ENCODE data around the gene POP7. TPM values are rescaled to one million over a fixed set of nuclear protein-coding genes. Genes with fewer than 3 reads are reported as not detected.
"Not testable (repeated sequence)": the region's sequence is repeated elsewhere in the genome, so short reads cannot be mapped to it uniquely, and the experiment has no call there.

Gene POP7
- total RNA-seq, 4 donors from 2014 or later: 39.8 to 76.3 (median 63.0) TPM

DNA sequence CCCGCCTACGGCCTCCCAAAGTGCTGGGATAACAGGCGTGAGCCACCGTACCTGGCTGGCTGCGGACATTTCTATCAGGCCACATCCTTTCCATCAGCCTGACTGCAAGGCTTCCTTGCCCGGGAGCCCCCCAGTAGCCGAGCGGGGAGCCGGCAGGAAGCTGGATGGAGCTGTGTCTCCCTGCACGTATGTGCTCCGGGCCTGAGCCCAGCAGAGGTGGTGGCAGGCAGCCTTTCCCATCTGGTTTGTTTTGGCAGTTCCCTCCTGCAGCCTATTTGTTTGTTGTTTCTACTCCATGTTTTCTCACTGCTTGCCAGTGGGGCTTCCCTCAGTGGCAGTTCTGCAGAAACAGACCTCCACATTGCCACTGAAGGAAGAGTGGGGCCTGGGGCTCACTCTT is 5.4 kb downstream of the POP7 start:
- Histone ChIP-seq H3K4me3 (no peak overlapping the region), H3K27ac (no peak overlapping the region), H3K36me3 (peaks cover 0 to 4% of the 10 kb centered on the region in 2 donors), H3K4me1 (peaks cover 8 to 11% of the 10 kb centered on the region in 2 donors), H3K9me3 (no peaks in the 10 kb centered on the region), H3K27me3 (no peaks in the 10 kb centered on the region)
- ATAC-seq (no peak), DNase-seq (no peak)
- in situ Hi-C loops (cut with MboI; ENCODE audit: low sequenced_read_pairs in 4 of 4) (loop anchor here in 2 of 4 donors (25.0 kb wide), 2 partner anchors 151 to 249 kb away; partner anchors contain the start of genes SLC12A9 (in 1 of the 2), SPACDR (in 1 of the 2) and TRIP6 (in 1 of the 2)), intact Hi-C loops (cut with DNase I; ENCODE audit: low total_unique reads) (no loop called here)
- TF ChIP-seq, protein P1, sequence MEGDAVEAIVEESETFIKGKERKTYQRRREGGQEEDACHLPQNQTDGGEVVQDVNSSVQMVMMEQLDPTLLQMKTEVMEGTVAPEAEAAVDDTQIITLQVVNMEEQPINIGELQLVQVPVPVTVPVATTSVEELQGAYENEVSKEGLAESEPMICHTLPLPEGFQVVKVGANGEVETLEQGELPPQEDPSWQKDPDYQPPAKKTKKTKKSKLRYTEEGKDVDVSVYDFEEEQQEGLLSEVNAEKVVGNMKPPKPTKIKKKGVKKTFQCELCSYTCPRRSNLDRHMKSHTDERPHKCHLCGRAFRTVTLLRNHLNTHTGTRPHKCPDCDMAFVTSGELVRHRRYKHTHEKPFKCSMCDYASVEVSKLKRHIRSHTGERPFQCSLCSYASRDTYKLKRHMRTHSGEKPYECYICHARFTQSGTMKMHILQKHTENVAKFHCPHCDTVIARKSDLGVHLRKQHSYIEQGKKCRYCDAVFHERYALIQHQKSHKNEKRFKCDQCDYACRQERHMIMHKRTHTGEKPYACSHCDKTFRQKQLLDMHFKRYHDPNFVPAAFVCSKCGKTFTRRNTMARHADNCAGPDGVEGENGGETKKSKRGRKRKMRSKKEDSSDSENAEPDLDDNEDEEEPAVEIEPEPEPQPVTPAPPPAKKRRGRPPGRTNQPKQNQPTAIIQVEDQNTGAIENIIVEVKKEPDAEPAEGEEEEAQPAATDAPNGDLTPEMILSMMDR (IDR thresholded peaks at IDR 0.05 in 4 of 5, conservative IDR thresholded peaks at IDR 0.05 in 1 of 5): no peak
- no peak for TF ChIP-seq POLR2A (IDR thresholded peaks at IDR 0.05)

DNA sequence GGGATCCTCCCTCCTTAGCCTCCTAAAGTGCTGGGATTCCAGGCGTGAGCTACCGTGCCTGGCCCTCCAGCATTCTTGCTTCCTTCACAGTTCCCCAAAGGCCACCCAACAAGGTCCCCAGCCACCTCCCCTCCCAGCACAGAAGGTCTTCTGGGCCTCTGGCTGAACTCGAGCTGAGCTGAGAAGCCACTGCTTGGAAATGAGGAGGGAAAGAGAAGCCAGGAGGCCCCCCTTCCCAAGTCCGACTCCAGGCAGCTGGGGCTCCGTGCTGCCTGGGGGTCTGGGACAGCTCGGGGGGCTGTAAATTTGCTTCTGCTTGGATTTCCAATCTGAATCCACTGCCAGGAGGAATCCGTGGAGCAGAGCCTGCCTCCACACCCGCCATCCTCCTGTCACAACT is 8.8 kb downstream of the POP7 start:
- Histone ChIP-seq H3K4me3 (no peak overlapping the region), H3K27me3 (peaks cover 4 to 8% (median 7%) of the 10 kb centered on the region in 3 donors), H3K36me3 (no peaks in the 10 kb centered on the region), H3K27ac (no peak overlapping the region), H3K4me1 (no peaks in the 10 kb centered on the region), H3K9me3 (no peaks in the 10 kb centered on the region)
- in situ Hi-C loops (cut with MboI; ENCODE audit: low sequenced_read_pairs in 4 of 4): loop anchor here in 2 of 4 donors (25.0 kb wide), 2 partner anchors 148 to 252 kb away; partner anchors contain the start of genes SLC12A9 (in 1 of the 2), SPACDR (in 1 of the 2) and TRIP6 (in 1 of the 2)
- DNase-seq (no peak), ATAC-seq (no peak)
- intact Hi-C loops (cut with DNase I; ENCODE audit: low total_unique reads): no loop called here
- no peak for TF ChIP-seq POLR2A (IDR thresholded peaks at IDR 0.05)
- TF ChIP-seq, protein P1 (IDR thresholded peaks at IDR 0.05 in 4 of 5, conservative IDR thresholded peaks at IDR 0.05 in 1 of 5): no peak

DNA sequence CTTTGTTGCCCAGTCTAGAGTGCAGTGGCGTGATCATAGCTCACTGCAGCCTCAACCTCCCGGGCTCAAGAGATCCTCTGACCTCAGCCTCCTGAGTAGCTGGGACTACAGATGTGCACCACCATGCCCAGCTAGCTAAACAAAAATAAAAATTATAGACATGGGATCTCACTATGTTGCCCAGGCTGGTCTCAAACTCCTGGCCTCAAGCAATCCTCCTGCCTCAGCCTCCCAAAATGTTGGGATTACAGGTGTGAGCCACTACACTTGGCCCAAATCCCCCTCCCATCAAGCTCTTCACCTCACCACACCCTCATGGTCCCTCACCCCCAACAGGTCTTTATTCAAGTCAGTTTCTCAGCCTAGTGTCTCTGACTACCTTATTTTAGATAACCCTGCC is 11.2 kb downstream of the POP7 start:
- peaks cover 28 to 29% (median 29%) of the 10 kb centered on the region in 3 donors for H3K27me3 ChIP-seq
- H3K4me1 ChIP-seq; H3K36me3 ChIP-seq; ATAC-seq; H3K27ac ChIP-seq; H3K9me3 ChIP-seq; intact Hi-C loops (cut with DNase I; ENCODE audit: low total_unique reads); DNase-seq; H3K4me3 ChIP-seq: not testable (repeated sequence)
- in situ Hi-C loops (cut with MboI; ENCODE audit: low sequenced_read_pairs in 4 of 4): loop anchor here in 2 of 4 donors (25.0 kb wide), 2 partner anchors 145 to 255 kb away; partner anchors contain the start of genes SLC12A9 (in 1 of the 2), SPACDR (in 1 of the 2) and TRIP6 (in 1 of the 2)

DNA sequence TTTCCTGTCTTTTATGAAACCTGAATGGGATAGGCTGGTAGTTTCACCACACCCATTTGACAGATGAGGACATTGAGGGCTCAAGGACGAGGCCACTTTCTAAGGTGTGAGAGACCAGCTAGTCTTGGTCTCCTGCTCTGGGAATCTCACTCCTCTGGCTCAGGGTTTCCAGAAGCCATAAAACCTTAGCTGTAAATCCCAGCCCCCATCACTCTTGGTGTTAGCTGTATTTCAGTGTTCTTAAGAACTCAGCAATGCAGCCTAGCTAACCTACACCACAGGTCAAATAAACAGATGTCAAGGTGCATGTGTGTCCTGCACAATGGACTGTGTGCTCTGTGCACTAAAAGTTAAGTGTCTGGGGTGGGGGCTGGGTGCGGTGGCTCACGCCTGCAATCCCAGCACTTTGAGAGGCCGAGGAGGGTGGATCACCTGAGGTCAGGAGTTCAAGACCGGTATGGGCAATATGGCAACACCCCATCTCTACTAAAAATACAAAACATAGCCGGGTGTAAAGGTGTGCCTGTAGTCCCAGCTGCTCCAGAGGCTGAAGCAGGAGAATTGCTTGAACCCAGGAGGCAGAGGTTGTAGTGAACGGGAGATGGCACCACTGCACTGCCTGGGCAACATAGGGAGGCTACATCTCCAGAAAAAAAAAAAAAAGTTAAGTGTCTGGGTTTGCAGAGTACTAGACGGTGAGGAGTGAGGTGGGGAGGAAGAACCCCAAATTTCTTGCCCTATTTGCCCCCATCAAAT is 13.8 kb downstream of the POP7 start:
- DNase-seq: no peak
- ATAC-seq: no peak
- Histone ChIP-seq H3K27me3 (peaks cover 28 to 36% (median 34%) of the 10 kb centered on the region in 3 donors), H3K9me3 (no peaks in the 10 kb centered on the region), H3K4me1 (no peaks in the 10 kb centered on the region), H3K4me3 (no peak overlapping the region), H3K27ac (no peak overlapping the region), H3K36me3 (no peaks in the 10 kb centered on the region)
- no peak for TF ChIP-seq POLR2A (IDR thresholded peaks at IDR 0.05)
- TF ChIP-seq, protein P1 (IDR thresholded peaks at IDR 0.05 in 4 of 5, conservative IDR thresholded peaks at IDR 0.05 in 1 of 5): no peak
- intact Hi-C loops (cut with DNase I; ENCODE audit: low total_unique reads): no loop called here
- in situ Hi-C loops (cut with MboI; ENCODE audit: low sequenced_read_pairs in 4 of 4): loop anchor here in 2 of 4 donors (25.0 kb wide), 2 partner anchors 143 to 257 kb away; partner anchors contain the start of genes SLC12A9 (in 1 of the 2), SPACDR (in 1 of the 2) and TRIP6 (in 1 of the 2)

DNA sequence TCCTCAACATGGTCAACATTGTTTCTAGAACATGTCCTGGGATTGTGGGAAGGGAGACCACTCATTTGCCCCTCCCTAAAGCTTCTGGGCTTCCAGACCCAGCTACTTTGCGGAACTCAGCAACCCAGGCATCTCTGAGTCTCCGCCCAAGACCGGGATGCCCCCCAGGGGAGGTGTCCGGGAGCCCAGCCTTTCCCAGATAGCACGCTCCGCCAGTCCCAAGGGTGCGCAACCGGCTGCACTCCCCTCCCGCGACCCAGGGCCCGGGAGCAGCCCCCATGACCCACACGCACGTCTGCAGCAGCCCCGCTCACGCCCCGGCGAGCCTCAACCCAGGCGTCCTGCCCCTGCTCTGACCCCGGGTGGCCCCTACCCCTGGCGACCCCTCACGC is 14.4 kb downstream of the POP7 start, which contains the start of gene EPO:
TSS of gene EPO (plus strand) at position 190 of the 392 bp plus-strand sequence. CDS start 513 bp downstream, outside the sequence.
- in situ Hi-C loops (cut with MboI; ENCODE audit: low sequenced_read_pairs in 4 of 4) (loop anchor here in 2 of 4 donors (25.0 kb wide), 2 partner anchors 142 to 258 kb away; partner anchors contain the start of genes SLC12A9 (in 1 of the 2), SPACDR (in 1 of the 2) and TRIP6 (in 1 of the 2)), intact Hi-C loops (cut with DNase I; ENCODE audit: low total_unique reads) (no loop called here)
- no peak for TF ChIP-seq POLR2A (IDR thresholded peaks at IDR 0.05)
- TF ChIP-seq, protein P1 (IDR thresholded peaks at IDR 0.05 in 4 of 5, conservative IDR thresholded peaks at IDR 0.05 in 1 of 5): no peak
- H3K4me1 ChIP-seq: no peaks in the 10 kb centered on the region
- no peak for DNase-seq
- no peaks in the 10 kb centered on the region for H3K36me3 ChIP-seq
- ATAC-seq: no peak
- no peak within 1 kb of the TSS for H3K27ac ChIP-seq
- peaks cover 28 to 36% (median 34%) of the 10 kb centered on the region in 3 donors for H3K27me3 ChIP-seq
- H3K9me3 ChIP-seq: no peaks in the 10 kb centered on the region
- H3K4me3 ChIP-seq: no peak within 1 kb of the TSS
